Effector memory CD4-positive, alpha-beta T cell (primary cell): ENCODE results near the gene ZNF43.
"Not testable (repeated sequence)": the region's sequence is repeated elsewhere in the genome, so short reads cannot be mapped to it uniquely, and the experiment has no call there.

ENCODE experiments used
- DNase-seq, 3 donors: peaks; one replicate each; pipeline ENCODE4 v3.0.0-alpha.2; 2020
- H3K27ac ChIP-seq: 2 replicates; pipeline ENCODE4 v1.7.0; 2013; ENCODE audit warnings: mild to moderate bottlenecking, low read length, moderate library complexity; ENCODE audit not compliant: insufficient read depth, poor library complexity, severe bottlenecking
- H3K27me3 ChIP-seq: replicated peaks from 2 replicates; pipeline ENCODE4 v1.7.0; 2013; ENCODE audit warnings: mild to moderate bottlenecking, low read length; ENCODE audit not compliant: insufficient read depth, control insufficient read depth, poor library complexity, severe bottlenecking
- H3K36me3 ChIP-seq: 2 replicates; pipeline ENCODE4 v1.7.0; 2013; ENCODE audit warnings: mild to moderate bottlenecking, low read length, moderate library complexity; ENCODE audit not compliant: control insufficient read depth, insufficient read depth
- H3K4me1 ChIP-seq: 2 replicates; pipeline ENCODE4 v1.7.0; 2013; ENCODE audit warnings: low read length, mild to moderate bottlenecking; ENCODE audit not compliant: control insufficient read depth, insufficient read depth, poor library complexity, severe bottlenecking
- H3K4me3 ChIP-seq: 2 replicates; pipeline ENCODE4 v1.7.0; 2013; ENCODE audit warnings: low read length, low read depth, mild to moderate bottlenecking; ENCODE audit not compliant: insufficient read depth, poor library complexity, severe bottlenecking
- H3K9me3 ChIP-seq: 2 replicates; pipeline ENCODE4 v1.7.0; 2013; ENCODE audit warnings: mild to moderate bottlenecking, low read length, moderate library complexity; ENCODE audit not compliant: control insufficient read depth

ZNF43 gene

DNA sequence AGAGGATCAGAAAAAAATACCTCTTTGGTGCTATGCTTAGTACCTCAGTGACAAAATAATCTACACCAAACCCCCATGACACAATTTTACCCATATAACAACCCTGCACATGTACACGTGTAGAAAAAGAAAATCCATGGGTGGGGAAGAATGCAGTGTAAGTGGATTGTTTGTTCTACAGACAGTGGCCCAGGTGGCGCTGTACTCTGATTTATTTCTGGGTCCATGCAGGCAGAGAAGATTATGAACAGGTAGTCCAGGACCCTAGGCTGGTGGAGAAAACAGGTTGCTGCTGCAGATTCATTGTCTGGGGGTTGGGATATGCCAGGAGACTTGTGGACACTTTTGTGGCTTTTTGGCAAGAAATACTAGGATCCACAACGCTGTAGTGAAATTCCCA is 77.7 kb downstream of the ZNF43 start:
- Histone ChIP-seq H3K4me3 (no peak overlapping the region), H3K27ac (no peak overlapping the region), H3K27me3 (no peaks in the 10 kb centered on the region), H3K9me3 (no peaks in the 10 kb centered on the region), H3K36me3 (peaks cover 4% of the 10 kb centered on the region), H3K4me1 (no peaks in the 10 kb centered on the region)
- no peak for DNase-seq

- not testable (repeated sequence) for DNase-seq, H3K27ac ChIP-seq, H3K27me3 ChIP-seq, H3K9me3 ChIP-seq, H3K4me3 ChIP-seq, H3K4me1 ChIP-seq
- H3K36me3 ChIP-seq = peaks cover 18% of the 10 kb centered on the region
Observed at GRCh38 chr19:21755555-21755954, 80.4 kb downstream of the ZNF43 start.
